ENCODE data around the gene ARMH3.
A peak's percentile ranks its signal among the peaks of the same experiment; 100 is the strongest.

ARMH3 gene

DNA sequence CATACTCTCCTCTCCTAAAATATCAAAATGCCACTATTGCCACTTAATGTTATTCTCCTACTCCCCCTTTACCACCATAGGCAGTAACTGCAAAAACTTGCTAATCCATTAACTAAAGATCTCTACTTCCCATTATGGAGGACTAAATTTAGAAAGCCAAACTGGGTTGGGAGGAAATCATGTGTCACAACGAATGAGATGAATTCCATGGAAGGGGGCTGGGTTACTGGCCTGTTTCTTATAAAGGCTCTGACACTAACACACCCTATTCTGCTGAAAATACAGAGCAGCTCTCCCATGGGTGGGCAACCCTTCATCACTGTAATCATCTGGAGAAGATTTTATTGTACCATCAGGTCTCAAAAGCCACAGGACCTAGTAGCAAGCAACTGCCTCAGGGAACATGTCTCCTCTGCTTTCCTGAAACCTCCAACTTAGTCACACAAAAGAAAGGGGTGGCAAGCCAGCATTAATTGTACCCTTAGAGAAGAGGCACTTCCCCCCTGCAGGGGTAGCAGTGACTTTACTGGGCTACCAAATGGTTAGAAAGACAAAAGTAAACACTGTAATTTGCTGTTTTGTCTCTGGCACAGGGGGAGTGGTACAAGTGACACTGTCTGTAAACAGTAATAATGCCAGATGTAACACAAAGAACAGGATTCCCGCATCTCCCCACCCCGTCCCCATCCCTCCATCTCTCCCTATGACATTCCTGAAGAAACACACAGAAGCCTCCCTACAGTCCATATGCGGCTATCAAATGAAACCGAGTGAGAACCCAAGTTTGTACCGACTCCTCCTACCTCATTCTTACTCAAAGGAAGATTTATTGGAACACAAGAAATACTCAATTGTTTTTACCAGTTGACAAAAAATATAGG, 81.6 kb downstream of the ARMH3 start:
- DNase-seq, result peak; percentile 66

DNA sequence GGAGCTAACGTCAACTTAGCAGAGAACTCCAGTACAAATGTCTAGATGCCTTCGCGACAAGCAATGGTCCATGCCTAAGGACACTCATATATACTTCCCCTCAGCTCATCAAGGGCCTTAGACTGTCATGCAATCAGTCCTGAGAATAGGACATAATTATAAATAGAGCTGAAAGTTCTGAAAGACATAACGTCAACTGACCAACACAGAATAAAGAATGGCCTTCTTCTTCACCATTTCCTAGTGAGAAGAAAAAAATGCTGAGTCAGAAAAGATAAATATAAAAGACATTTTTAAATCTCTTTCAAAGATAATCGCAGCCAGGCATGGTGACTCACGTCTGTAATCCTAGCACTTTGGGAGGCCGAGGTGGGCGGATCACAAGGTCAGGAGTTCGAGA, 83.2 kb downstream of the ARMH3 start:
- DNase-seq, result peak; percentile 26

DNA sequence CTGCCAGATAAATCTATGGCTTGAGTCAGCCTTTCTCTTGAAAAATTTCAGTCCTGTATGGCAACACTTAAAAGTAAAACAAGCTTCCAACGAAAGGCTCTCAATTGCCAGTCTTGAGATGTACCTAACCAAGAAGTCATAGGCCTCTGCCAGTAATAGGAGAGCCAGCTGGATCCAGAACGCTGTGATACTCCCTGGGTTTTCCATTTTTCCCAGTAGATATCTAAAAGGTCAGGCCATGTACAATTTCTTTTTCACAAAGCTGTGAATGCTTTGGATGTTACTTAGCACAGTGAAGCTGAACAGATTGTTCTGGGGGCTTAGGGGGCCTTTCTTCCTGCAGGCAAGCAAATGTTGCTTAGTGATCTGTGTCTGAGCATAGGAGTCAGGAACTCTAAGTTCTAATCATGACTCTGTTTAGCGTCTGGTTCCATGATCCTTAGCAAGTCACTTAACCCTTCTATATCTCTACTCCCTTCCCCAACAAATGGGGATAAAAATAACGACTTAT, 86.5 kb downstream of the ARMH3 start:
- DNase-seq, result no peak

DNA sequence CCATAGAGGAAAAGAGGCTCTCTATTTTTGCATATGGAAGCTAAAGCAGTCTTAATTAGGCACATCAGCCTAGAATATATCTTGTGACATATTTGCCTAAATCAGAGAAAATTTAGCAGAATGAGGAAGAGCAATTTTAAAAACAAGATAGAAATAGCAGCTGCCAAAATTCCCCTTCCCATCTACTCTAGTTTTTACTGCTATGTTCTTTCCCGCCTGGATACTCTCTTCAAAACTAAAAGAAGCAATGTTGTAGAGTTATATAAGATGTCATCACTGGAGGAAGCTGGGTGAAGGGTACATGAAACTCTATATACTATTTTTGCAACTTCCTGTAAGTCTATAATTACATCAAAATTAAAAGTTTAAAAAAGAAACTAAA, 87.0 kb downstream of the ARMH3 start:
- DNase-seq, result no peak

DNA sequence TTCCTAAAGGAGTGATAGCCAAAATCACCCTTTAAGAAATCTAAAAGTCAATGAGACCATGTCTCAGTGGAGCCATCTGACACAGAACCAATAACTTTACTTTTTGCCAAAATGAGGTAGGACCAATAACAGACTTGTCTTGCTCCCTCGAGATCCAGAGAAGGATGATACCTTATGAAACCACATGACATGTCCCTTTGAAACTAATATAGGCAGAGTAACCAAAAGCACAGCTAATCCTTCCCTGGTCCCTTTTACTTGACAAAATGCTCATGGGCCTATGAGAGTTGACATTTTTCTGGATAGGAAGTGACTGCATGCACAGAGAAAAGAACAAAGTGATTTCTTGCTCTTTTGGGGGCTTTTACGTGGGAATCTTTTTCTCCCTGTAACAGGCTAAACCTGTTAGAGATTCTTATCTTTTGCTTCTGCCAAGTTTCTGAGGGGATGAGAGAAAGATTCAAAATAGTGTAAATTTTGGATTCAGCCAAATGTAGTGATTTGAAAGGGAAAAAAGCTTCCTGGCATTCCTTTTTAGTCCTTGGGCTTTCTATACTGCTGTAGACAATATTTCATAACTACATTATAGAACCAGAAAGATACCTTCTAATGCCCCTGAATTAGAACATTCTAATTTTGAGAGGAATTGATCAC, 87.6 kb downstream of the ARMH3 start:
- no peak for DNase-seq

DNA sequence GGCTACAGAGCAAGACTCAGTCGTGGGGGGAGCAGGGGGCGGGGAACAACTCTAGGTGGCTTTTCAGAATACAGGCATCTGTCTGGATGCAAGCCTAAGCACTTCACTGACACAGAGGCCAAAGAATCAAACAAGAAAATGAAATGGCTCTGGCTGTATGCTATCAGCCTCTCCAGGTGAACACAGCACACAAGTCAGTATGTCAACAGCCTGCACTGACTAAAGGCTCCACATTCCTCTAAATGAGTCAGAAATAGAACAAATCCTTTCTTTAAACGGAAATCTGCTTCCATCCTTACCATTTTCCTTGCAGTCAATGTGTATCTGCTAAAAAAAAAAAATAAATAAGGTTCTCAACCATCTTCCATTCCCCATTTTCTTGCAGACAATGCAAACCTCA, 88.3 kb downstream of the ARMH3 start:
- DNase-seq, result peak; percentile 27

DNA sequence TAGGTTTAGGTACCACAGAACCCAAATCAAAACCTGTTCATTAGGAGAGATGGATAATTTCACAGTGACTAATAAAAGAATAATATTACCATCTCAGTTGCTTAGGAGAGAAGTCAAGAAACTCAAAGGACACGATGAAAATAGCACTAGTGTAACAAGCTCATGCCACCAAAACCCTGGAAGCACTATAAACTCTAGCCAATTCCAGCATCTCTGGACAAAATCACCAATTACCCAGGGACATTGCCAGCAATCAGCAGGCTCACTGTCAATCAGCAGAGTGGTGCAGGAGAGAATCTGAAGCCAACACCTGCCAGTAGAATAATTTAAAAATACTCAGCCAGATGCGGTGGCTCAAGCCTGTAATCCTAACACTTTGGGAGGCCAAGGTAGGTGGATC, 88.9 kb downstream of the ARMH3 start:
- no peak for DNase-seq

DNA sequence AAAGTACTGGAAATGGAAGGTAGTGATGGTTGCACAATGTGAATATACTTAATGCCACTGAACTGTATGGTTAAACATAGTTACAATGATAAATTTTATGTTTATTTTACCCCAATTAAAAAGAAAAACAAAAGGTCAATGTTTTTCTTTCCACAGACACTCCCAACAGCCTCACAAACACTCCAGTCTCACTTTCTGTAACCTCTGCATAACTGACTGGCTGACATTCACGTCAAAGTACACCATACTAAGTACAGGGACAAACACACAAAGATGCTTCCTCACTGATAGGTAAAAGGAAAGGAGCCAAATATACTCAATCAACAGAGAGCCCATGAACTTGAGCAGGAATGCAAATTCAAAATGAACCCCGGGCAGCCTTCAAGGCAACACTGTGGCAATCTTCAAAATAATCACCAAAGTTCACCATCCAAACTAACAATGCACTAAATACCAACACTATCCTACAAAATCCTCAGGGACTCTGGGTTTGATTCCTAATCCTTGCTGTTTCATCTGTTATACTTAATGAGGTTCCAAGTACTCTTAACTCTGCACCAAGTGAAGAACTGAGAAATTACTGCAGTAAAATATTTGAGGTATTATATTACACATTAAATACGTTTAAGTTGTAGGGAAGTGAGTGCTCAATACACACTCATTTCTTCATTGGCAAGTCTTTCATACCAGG, 90.8 kb downstream of the ARMH3 start:
- no peak for DNase-seq

DNA sequence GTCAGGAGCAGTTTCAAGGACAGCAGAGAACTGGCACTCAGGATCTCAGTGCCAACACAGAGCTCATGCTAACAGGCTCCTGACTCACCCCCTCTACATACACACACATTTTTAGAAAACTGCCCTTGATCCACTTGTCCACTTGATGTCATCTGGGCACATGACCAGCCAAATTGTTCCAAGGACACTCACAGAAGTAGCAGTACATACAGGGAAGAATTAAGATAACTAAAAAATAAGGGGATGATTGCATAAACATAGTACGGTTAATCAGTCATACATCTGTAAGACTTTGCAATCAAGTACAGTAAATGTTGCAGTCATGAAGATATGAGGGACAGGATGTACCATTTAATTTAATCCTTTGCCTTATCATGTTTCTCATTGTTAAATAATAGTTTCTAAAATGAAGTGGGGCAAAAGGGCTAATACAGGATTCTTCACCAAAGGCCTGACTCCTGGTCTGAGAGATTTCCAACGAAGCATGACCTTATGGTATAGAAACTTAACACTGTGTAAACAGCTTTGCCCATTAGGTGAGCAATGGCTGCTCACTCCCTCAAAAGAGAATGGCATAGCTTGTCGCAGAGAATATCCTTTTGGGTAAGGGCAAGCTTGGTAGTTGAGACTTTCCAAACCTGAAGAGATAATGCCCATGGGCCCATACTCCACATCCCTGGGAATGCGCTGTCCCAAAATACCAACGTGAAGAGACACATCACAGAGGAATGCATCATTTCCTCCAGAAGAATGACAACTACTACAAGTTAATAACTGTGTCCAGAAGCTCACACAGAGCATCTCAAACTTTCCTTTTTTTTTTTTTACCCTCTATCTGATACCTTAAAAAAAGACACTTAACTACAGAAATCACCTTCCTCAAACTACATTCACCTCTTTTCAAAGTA, 94.1 kb downstream of the ARMH3 start:
- DNase-seq, result peak; percentile 84

DNA sequence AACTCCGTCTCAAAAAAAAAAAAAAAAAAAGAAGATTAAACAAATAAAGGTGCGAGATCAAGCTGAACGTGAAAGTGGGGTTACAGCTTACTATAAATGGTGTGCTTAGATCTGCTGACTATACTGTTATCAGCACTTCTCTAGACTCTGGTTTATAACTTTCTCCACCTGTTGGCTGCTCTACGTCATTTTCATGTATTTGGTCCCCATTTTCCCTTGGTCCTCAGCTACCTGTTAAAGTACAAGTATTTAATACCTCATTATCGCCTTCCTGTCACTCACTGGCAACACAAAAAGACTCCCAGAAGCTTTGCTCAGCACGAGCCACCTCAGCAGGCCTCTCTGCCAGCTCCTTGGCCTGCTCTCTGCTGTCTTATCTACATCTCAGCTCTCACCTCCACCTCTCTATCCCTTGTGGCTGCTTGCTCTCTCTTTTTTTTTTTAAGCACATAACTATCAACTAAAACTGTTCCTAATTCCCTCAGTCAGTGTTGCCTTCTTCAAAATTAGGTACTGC, 95.0 kb downstream of the ARMH3 start:
- no peak for DNase-seq

DNA sequence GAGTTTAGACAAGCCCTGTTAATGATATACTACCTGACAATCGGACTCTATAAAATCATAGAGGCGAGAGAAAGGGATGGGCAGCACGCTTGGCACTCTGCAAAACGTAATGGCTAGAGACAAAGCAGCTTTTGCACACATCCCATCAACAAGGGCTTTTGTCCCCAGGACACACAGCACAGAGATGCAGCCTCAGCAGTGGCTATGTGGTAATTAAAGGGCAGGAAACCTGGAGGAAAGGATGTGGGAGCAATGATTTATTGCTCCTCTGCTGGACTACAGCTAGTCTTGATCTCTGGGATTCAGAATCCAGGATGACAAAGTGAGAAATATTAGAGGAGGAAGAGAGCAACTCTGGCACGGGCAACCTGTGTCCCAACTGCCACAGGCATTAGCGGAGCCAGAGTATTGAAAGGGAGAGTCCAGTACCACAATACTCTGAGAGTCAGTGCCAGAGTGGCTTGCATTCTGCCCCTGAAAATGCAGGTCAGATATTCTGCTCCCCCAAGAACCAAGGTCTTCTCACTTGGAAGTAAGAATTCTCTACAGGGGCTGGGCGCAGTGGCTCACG, 96.5 kb downstream of the ARMH3 start:
- DNase-seq, result no peak

DNA sequence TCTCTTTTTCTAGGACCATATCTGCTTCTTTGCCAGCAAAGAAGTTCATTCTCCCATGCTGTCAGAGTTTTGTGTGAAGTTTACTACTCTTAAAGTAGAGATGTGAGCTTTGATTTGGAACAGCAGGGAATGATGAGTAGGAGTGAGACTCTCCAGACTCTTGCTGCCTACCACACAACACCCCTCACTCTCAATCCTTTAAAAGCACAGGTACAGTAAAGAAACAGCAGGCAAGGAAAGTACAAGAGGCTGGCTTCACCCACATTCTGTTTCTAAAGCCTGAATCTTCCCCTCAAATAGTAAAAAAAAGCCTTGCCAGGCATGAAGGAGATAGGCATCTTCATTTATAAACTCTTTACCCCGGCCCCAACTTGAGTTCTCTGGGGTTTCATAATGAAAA, 97.3 kb downstream of the ARMH3 start:
- DNase-seq, result no peak

DNA sequence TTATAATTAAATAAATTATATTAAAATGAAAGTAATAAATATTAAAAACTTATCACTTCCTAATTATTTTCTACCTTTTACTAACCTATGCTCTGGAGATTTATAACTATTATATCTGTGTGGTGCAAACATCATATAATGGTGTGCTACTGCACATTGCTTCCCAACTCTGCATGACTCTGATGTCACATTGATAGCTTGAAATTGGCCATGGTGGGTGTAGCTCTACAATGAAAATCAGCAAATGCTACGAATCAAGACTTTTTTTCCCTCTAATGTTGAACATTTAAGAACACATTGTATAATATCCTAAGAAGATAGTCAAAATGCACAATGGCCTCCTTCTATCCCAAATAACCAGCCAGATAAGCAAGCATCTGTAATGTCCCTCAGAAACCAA, 99.1 kb downstream of the ARMH3 start:
- no peak for DNase-seq

DNA sequence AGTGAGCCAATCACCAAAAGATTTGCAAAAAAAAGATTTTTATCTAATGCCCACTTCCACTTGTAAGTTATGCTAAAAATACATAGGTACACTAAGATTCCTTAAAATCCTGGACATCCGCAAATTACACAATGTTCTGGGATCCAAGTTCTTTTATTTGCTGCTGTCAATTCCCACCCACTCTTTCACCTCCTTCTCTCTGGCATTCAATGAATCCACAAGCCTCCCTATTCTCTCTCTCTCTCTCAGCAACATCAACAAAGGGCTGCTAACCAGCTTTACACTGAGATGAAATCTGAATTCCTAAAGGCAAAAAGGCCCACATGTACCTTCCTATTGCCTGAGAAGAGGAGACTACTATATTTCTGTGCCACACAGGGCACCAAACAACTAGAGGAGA, 99.9 kb downstream of the ARMH3 start:
- DNase-seq, result no peak

DNA sequence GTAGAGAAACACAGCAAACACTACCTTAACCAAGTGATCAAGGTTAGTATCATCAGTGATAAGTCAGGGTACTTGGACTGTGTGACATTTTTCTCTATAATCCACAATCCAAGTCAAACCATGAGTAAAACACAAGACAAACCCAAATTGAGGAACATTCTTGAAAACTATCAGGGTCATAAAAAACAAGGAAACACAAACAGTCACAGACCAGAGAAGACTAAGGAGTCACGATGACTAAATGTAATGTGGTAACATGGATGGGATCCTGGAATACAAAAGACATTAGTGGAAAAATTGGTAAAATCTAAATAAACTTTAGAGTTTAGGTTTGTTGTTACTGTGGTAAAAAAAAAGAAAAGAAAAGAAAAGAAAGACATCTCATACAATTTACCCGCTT, 103.8 kb downstream of the ARMH3 start:
- DNase-seq, result no peak

DNA sequence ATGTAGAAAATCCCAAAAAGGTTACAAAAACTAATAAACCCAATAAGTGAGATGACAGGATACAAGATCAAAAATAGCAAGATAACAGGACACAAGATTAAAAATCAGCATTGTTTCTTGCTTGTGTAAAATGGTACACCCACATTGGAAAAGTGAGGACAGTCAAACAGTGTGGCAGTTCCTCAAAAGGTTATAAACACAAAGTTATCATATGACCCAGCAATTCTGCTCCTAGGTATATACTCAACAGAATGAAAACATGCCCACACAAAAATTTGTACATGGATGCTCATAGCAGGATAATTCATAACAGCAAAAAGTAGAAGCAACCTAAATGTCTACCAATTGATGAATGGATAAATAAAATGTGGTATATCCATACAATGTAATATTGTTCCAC, 105.8 kb downstream of the ARMH3 start:
- no peak for DNase-seq

DNA sequence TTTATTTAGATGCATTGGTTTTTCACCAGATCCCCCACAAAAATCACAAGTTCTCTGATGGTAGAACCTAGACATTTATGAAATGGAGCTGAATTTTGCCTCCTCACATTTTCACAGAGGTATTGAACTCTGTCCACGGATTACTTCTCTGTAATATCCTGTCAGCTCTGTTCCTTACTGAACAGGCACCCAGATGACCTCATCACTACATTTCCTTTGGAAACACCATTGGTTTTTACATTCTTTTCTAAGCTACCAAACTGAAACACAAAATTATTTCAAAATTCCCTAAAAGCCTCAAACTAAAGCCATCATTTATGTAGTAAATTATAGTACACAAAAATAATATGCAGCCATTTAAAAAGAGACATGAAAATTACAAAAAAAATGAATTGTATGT, 114.1 kb downstream of the ARMH3 start:
- peak; percentile 59 for DNase-seq

DNA sequence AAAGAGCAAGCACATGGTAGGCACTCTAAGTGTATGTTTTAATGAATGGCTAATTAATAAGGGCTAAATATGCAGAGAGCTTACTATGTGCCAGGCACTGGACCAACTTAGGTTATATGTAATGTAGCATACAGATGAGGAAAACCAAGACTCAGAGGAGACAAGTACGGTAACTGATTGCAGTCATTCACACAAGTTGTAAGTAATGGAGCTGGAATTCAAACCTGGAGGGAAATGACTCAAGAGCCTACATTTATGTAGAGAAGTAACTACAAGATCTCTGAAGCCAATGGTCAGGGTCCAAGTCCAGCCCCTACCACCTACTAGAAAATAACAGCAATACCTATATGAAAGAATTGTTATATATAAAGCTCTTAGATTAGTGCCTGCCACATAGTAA, 115.1 kb downstream of the ARMH3 start:
- peak; percentile 42 for DNase-seq

DNA sequence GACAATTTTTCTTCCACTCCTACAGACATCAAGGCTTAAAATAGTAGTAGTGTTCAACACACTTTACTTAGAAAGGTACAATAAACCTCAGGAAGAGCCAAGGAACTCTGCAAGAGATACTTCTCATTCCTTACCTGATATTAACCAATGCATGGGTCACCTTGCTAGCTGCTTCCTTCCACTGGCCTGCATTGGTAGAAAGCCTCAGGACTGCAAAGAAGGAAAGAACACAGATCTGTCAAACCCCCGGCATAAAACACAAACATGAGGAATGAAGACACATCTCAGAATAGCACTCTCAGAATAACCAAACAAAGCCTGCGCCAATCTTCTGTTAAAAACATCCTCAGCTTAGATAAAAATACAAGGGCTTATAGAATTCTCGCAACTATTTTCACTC, 116.2 kb downstream of the ARMH3 start:
- no peak for DNase-seq

DNA sequence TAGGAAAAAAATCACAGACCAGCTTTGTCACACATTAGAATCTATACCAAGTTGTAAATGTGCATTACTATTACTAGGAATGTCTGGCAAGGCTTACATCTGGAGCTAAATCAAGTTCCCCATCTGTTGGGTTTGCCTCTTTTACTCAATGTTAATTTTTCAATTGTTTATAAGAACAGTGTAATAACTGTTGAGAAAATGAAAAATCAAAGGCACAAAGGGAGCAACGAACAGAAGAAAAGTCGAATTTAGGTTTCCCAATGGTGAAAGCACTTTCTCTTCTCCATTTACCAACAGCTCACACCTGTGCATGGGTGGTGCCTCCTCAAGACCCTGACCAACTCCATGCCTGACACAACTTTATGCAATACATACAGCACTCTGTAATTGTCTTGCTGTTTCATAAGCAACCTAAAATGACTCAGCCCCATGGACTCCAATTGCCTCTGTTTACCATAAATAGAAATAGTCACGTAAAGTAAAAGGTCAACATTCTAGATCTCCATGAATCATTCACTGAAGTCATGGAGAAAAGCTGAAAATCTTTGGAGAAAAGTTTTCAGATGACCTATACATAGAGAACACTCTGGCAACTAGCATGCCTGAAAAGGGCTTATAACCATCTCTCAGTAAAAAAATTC, 116.8 kb downstream of the ARMH3 start:
- peak; percentile 94 for DNase-seq

DNA sequence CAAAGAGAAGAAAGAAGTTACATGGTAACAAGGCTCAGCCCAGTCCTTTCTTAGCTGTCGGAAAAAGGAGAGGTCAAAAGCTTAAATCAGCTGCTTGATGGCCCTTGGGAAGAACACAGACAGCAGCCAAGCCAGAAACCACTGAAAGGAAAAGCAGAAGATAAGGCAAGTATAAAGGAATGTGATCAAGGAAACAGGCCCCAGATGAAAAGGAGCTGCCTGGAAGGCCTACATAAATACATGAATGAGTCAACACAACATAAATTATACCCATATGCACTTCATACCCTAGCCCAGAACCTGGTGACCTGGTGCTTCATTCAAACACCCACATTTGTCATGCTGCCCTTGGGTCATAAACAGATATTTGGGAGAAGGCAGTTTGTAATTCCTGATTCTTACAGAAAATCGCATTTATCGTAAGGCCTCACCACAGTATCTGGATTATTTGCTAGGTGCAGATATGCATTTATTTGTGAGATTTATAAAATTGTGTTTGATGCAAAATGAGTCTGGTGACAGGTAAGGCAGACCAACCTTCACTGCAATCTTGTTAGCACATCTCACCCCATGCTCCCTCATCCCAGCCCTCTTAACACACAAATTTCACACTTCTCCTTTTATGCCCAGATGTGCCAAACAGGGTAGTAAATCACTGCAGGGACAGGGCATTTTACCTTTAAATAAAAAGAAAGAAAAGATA, 117.5 kb downstream of the ARMH3 start:
- DNase-seq, result peak; percentile 87

All from fibroblast of skin of back (primary cell).